Iris pigment epithelial cell (primary cell): Measurements from ENCODE around the gene CDC14A.
"Not testable (repeated sequence)": the region's sequence is repeated elsewhere in the genome, so short reads cannot be mapped to it uniquely, and the experiment has no call there.

ENCODE experiments used
- DNase-seq: peaks from one replicate; pipeline ENCODE4 v3.0.0-alpha.2; 2011; ENCODE audit warnings: low read depth

Gene CDC14A

DNA sequence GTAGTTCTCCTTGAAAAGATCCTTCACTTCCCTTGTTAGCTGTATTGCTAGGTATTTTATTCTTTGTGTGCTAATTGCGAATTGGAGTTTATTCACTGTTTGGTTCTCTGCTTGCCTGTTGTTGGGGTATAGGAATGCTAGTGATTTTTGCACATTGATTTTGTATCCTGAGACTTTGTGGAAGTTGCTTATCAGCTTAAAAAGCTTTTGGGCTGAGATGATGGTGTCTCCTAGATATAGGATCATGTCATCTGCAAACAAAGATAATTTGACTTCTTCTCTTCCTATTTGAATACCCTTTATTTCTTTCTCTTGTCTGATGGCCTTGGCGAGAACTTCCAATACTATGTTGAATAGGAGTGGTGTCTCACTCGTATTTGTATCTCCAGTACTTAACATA lies 55.1 kb downstream of the CDC14A start:
- DNase-seq: not testable (repeated sequence)

GRCh38 chr1:100411019-100411418 lies 58.7 kb downstream of the CDC14A start:
- no peak for DNase-seq

DNA sequence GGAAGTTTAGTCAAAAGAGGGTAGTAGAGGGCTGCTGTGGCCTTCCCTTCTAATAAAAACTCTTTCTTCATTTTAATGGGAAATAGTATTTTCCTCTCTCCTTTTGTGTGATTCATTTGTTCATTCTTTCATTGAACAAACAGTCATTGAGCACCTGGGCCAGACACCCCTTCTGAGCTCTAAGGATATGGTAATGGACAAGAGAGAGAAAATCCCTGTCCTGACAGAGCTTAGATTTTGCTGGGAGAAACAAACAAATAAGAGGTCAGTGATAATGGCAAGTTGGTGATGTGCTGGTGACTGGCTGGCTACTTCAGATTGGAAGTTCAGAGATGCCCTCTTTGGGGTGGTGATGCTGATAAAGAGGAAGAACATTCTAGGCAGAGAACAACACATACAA lies 59.3 kb downstream of the CDC14A start:
- DNase-seq: no peak

- DNase-seq: no peak
Measured at GRCh38 chr1:100413035-100413434, 60.7 kb downstream of the CDC14A start.

- no peak for DNase-seq
Measured at GRCh38 chr1:100414693-100415497, 62.6 kb downstream of the CDC14A start.

- DNase-seq: no peak
Measured at GRCh38 chr1:100415498-100415778, 63.1 kb downstream of the CDC14A start.

DNA sequence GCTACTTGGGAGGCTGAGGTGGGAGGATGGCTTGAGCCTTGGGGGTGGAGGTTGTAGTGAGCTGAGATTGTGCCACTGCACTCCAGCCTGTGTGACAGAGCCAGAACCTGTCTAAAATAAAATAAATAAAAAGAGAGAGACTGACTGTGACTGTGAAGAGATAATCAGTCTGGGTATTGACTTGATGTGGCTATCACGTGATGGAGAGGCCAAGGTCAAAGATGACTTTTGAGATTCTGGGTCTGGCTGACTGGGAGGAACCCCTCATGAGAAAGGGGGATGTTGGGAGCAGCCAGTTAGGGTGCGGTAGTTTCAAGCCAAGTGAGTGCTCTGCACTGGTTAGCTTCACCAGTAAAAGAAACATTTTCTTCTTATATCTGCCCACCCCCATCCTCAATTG lies 66.8 kb downstream of the CDC14A start:
- DNase-seq: no peak

DNA sequence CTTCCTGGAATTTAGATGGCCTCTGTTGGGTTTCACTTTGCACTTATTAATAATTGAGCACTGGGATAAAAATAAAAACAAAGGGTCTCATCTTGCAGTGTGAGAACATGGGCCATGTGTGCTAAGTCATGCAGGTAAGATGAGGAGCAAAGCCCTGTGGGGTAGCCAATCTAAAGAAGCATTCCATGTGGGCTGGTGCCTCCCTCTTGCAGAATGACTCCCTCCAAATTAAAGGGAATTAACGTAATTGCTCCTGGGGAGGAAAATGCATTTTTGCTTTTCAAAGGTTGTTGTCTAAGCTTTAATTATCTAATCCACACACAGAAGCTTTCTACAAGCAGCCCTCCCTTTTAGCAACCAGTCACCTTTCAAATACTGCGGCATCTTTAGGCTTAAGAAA lies 69.8 kb downstream of the CDC14A start:
- DNase-seq: no peak

GRCh38 chr1:100423832-100424337 lies 71.6 kb downstream of the CDC14A start:
- no peak for DNase-seq

GRCh38 chr1:100428160-100428559 lies 75.9 kb downstream of the CDC14A start:
- DNase-seq: no peak

GRCh38 chr1:100430325-100430756 lies 78.0 kb downstream of the CDC14A start:
- DNase-seq: no peak

DNA sequence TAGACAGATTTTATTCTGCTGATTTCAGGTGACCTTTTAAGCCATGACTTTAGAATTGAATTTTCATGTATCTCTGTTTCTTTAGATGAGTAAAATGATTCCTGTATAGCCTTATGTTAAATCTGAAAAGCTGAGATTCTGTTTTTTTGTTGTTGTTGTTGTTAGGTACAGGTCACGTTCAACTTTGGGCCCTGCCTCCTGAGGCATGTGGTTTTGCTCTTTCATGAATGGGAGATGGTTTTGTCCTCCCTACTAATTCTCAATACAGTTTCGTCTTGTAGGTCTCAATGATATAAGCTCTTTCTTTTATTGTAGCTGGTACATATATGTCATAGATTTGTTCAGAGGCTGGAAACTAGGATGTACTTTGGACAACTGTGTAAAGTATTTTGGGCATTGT lies 79.6 kb downstream of the CDC14A start:
- DNase-seq: no peak

DNA sequence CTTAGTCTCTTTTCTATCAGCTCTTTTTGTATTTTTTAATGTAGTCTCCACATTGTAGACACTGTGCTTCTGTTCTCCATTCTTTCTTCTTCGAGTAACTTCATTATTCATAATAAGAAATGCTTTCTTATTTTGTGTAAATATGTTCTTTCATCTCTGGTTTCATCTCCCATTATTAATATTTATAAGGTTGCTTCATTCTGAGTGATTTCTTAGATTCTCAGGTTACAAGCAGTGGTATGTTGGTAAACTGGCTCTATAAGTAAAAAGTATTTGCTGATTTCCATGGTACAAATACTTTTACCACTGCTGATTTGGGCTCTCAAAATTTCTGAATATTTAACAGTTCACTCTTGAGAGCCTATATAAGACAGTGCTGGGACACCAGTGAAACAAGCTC lies 81.3 kb downstream of the CDC14A start:
- peak; percentile 28 for DNase-seq

DNA sequence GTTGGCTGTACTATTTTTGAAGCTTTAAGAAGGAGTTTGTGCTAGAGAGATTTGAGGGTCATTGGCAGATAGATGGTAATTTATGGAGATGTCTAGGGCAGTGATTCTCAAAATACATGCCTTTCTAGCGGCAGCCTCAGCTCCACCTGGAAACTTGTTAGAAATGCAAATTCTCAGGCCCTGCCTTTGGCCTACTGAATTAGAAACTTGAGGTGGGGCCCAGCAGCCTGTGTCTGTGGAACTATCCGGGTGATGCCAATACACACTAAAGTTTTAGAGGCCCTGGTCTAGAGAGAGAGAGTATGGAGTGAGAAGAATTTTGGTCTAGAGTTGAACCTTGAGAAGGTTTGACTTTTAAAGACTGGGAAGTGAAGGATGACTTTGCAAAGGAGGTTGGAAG lies 82.5 kb downstream of the CDC14A start:
- DNase-seq: no peak

DNA sequence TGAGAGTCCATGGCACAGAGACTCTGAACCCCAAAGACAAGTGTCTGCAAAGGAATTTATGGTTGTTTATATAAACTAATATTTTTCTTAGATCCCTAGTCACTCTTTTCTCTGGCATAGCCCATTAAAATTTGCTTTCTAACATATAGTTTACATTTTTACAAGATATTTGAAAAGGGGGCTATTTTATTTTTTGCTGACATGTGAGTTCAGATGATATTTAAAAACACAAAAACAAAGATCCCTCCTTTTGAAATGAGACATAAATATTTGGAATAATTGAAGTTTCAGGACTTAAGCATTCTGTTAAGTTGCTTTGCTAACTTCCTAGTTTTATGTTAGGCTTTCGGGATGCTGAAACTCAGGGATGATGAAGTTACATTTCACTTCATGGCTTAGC lies 86.1 kb downstream of the CDC14A start:
- no peak for DNase-seq

- no peak for DNase-seq
Measured at GRCh38 chr1:100438789-100439188, 86.5 kb downstream of the CDC14A start.

DNA sequence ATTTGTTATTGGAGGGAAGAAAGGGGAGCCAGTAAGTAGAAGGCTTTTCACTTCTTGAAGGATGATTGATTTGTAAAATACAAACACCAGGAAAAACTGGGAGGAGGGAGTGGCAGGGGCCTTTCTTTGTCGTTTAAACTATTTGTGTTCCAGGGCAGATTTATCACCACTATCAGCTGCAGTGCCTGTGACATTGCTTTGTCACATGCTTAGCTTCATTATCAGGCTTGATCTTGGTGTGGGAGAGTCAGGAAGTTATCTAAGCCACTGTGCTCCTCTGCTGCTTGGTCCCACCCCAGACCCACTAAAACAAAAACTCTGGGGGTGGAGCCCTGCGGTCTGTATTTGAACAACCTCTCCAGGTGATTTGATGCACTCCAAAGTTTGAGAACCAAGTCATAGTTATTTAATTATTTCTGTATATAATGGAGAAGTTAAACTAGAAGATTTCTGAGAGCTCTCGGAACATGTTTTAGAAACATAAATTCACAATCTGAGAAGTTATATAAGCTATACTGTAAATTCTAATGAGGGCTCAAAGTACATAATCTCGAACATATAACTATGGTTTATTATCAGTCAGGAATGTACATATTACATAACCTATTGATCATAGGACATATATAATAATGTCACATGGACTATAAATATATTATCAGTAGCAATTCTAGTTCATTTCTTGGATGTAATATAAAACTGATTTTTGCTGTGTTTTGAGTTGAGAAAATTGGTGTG lies 87.9 kb downstream of the CDC14A start:
- no peak for DNase-seq

DNA sequence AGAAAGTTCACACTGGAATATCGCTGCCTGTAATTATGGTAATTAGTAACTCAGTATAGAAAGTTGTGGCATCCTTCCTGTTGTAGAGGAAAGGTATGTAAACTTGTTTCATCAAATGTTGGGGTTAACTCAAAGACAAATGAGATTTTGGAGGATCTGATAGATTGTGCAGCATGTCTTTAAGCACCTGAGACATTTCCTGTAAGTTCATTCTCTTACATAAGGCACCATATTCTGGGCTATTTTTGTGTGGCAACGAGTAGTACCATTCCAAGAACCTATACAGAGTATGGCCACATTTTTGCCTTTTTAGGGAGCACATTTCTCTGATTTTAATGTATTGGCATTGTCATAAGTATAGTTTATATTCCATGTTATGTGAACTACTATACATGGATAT lies 88.8 kb downstream of the CDC14A start:
- no peak for DNase-seq

- no peak for DNase-seq
Measured at GRCh38 chr1:100441651-100442050, 89.3 kb downstream of the CDC14A start.

- peak; percentile 73 for DNase-seq
Measured at GRCh38 chr1:100443811-100444571, 91.7 kb downstream of the CDC14A start.

DNA sequence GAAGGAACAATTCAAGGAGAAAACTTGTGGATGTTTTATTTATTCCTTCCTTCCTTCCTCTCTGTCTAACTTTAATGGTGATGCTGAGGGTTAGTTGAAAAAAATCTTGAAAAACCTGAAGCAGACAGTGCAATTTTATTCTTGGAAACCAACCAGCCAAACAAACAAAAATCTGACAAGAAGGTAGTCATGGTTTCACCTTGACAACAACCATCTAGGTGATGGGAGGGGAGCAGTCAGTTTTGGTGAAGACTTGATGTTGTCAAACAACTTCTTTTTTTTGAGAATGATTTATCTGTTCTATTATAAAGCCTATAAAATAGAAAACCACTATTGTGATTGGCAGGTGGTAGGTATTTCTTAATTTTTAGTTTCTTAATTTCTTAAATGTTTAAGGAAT lies 93.3 kb downstream of the CDC14A start:
- DNase-seq: no peak

DNA sequence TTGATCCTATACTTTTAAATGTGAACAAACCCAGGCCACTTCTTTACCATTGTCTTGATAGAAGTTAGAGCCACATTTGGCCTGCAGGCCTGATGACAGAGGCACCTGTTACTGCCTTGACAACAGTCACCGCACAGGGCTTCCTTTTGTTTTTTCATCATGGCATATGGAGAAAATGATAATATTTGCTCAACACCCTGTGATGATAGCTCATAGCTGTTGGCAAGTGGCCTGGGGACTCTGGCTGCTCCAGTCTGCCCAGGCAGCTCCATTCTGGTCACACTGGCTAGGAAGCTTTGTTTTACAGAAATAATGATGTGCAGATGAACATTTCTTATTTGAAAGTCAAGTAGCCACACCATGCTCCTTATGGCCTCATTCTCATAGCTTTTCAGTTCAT lies 96.1 kb downstream of the CDC14A start:
- no peak for DNase-seq

- no peak for DNase-seq
Measured at GRCh38 chr1:100449477-100449876, 97.2 kb downstream of the CDC14A start.
